HepG2 (cell line): ENCODE results near the gene LRRC45. TPM values are rescaled to one million over a fixed set of nuclear protein-coding genes. Genes with fewer than 3 reads are reported as not detected.

Experiments
- HMG20B ChIP-seq: conservative IDR thresholded peaks from 2 replicates; pipeline ENCODE4 v1.6.1; 2016; ENCODE audit warnings: missing genetic modification reagents, missing compliant biosample characterization
- HNF4A ChIP-seq: sonication (generic); formaldehyde crosslinking; IDR thresholded peaks from 2 replicates; pipeline ENCODE4 v1.4.0; 2020; ENCODE audit warnings: missing genetic modification reagents
- HNRNPL ChIP-seq: fragments of 200-400 bp; formaldehyde crosslinking; IDR thresholded peaks from 2 replicates; pipeline ENCODE4 v1.6.1; 2017; ENCODE audit warnings: mild to moderate bottlenecking, low read depth, low read length
- RARA ChIP-seq: IDR thresholded peaks from 2 replicates; pipeline ENCODE4 v1.6.1; 2016; ENCODE audit warnings: missing genetic modification reagents, missing compliant biosample characterization
- SKI ChIP-seq: fragments of 450-650 bp; IDR thresholded peaks from one replicate; pipeline ENCODE4 v1.6.1; 2018; ENCODE audit warnings: mild to moderate bottlenecking; ENCODE audit not compliant: partially characterized antibody
- SMARCC2 ChIP-seq: fragments of 450-650 bp; IDR thresholded peaks from 2 replicates; pipeline ENCODE4 v1.6.1; 2017; ENCODE audit warnings: antibody characterized with exemption, mild to moderate bottlenecking
- SOX13 ChIP-seq, 3 experiments: fragments of 450-650 bp in 1 of 3; sonication (generic) in 1 of 3; formaldehyde crosslinking in 1 of 3; IDR thresholded peaks in 2 of 3; conservative IDR thresholded peaks in 1 of 3; 2 replicates each; pipeline versions ENCODE4 v1.5.0 to v1.6.1; 2016 to 2020; ENCODE audit warnings: antibody characterized with exemption in 1 of 3, mild to moderate bottlenecking in 1 of 3, missing compliant biosample characterization in 1 of 3, missing genetic modification reagents in 1 of 3, moderate library complexity in 1 of 3
- THYN1 ChIP-seq: sonication (generic); formaldehyde crosslinking; IDR thresholded peaks from 2 replicates; pipeline ENCODE4 v1.8.1; 2023; ENCODE audit warnings: low read depth, mild to moderate bottlenecking, moderate library complexity, missing genetic modification reagents, borderline replicate concordance
- TRIM24 ChIP-seq: sonication (generic); formaldehyde crosslinking; IDR thresholded peaks from 2 replicates; pipeline ENCODE4 v1.8.0; 2022; ENCODE audit warnings: mild to moderate bottlenecking, missing genetic modification reagents
- ZNF143 ChIP-seq: sonication (generic); formaldehyde crosslinking; IDR thresholded peaks from 2 replicates; pipeline ENCODE4 v1.4.0; 2020; ENCODE audit warnings: missing genetic modification reagents
- ZNF207 ChIP-seq: fragments of 450-650 bp; IDR thresholded peaks from 2 replicates; pipeline ENCODE4 v1.6.1; 2016; ENCODE audit warnings: antibody characterized with exemption, borderline replicate concordance
- ZNF24 ChIP-seq: fragments of 450-650 bp; IDR thresholded peaks from 2 replicates; pipeline ENCODE4 v1.6.1; 2017; ENCODE audit warnings: antibody characterized with exemption, mild to moderate bottlenecking
- ZNF292 ChIP-seq: sonication (generic); formaldehyde crosslinking; IDR thresholded peaks from 2 replicates; pipeline ENCODE4 v1.8.1; 2022; ENCODE audit warnings: mild to moderate bottlenecking, low read depth, missing genetic modification reagents, borderline replicate concordance
- ZNF484 ChIP-seq: sonication (generic); formaldehyde crosslinking; IDR thresholded peaks from 2 replicates; pipeline ENCODE4 v1.5.1; 2020; ENCODE audit warnings: mild to moderate bottlenecking, low read depth, missing genetic modification reagents, borderline replicate concordance
- ZSCAN12 ChIP-seq: sonication (generic); formaldehyde crosslinking; IDR thresholded peaks from 2 replicates; pipeline ENCODE4 v1.9.0; 2021; ENCODE audit warnings: mild to moderate bottlenecking, missing genetic modification reagents
- polyA plus RNA-seq, 8 experiments: library from polyadenylated mRNA; depleted of rRNA in 3 of 8; stranded (reverse) in 7 of 8; unstranded in 1 of 8; fragments of >200 nt; fragmentation: Illumina TruSeq in 4 of 8; extraction: Trizol in 4 of 8; gene quantifications; 2 replicates each; pipeline versions ENCODE4 v1.2.1 to v1.2.3, GENCODE V29; 2011 to 2016; ENCODE audit warnings: low read depth in 4 of 8, missing spikeins in 1 of 8, mixed read lengths in 1 of 8; ENCODE audit not compliant: insufficient read depth in 1 of 8
- total RNA-seq, 5 experiments: library from RNA; depleted of rRNA; stranded (reverse); fragments of >200 nt; fragmentation: Illumina TruSeq; extraction: Trizol; gene quantifications; 2 replicates each; pipeline ENCODE4 v1.2.3, GENCODE V29; 2016; ENCODE audit warnings: low read depth in 1 of 5
- TF ChIP-seq, protein P1 (sequence below): sonication (generic); formaldehyde crosslinking; IDR thresholded peaks from 2 replicates; pipeline ENCODE4 v1.4.0; 2020; ENCODE audit warnings: missing genetic modification reagents, mild to moderate bottlenecking, borderline replicate concordance
- TF ChIP-seq, protein P2 (sequence below): sonication (generic); formaldehyde crosslinking; IDR thresholded peaks from 2 replicates; pipeline ENCODE4 v1.8.0; 2022; ENCODE audit warnings: low read depth, missing genetic modification reagents
- TF ChIP-seq, protein P3 (sequence below): sonication (generic); formaldehyde crosslinking; IDR thresholded peaks from 2 replicates; pipeline ENCODE4 v1.4.0; 2020; ENCODE audit warnings: missing genetic modification reagents
- TF ChIP-seq, protein P4 (sequence below): sonication (generic); formaldehyde crosslinking; IDR thresholded peaks from 2 replicates; pipeline ENCODE4 v1.8.1; 2022; ENCODE audit warnings: mild to moderate bottlenecking, missing genetic modification reagents
- TF ChIP-seq, protein P5 (sequence below): sonication (generic); formaldehyde crosslinking; IDR thresholded peaks from 2 replicates; pipeline ENCODE4 v1.4.0; 2020; ENCODE audit warnings: mild to moderate bottlenecking, missing genetic modification reagents

The LRRC45 gene
- total and polyA plus RNA-seq, 2 of the 13 experiments (the other 11 are each of a cell fraction or from before 2014, with no cell fraction given): 11.6 to 48.1 TPM

DNA sequence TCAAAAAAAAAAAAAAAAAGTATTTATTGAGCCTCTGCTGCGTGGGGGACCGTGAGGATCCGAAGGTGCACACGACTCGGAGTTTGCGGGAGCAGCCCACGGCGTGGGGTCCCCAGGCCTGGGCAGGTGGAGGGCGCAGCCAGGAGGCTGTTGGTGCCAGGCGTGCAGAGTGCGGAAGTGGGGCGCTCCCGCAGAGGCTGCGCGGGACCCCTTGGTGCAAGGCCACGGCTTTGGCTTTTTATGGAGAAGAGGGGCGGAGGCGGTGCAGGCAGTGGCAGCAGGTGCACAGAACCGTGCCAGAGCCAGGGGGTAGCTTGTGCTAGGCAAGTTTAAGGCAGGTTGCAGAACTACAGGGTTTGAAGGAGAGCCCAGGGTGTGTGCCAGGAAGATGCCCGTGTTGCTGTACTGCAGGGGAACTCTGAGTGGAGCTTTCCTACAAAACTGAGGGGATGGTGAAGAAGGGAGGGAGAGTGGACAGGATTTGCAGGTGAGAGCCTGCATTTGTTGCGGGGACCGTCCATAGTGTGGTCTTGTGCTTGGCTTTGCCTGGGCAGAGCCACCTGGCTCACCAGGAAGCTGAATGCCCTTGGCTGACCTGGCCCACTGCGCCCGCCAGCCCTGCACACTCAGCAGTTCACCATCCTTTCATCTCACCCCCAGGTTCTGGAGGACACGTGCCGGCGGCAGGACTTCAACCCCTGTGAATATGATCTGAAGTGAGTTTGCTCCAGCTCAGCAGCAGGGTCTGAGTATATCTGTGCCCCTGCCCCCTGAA is 44.4 kb upstream of the LRRC45 start (continued):
- TF ChIP-seq, protein P1, sequence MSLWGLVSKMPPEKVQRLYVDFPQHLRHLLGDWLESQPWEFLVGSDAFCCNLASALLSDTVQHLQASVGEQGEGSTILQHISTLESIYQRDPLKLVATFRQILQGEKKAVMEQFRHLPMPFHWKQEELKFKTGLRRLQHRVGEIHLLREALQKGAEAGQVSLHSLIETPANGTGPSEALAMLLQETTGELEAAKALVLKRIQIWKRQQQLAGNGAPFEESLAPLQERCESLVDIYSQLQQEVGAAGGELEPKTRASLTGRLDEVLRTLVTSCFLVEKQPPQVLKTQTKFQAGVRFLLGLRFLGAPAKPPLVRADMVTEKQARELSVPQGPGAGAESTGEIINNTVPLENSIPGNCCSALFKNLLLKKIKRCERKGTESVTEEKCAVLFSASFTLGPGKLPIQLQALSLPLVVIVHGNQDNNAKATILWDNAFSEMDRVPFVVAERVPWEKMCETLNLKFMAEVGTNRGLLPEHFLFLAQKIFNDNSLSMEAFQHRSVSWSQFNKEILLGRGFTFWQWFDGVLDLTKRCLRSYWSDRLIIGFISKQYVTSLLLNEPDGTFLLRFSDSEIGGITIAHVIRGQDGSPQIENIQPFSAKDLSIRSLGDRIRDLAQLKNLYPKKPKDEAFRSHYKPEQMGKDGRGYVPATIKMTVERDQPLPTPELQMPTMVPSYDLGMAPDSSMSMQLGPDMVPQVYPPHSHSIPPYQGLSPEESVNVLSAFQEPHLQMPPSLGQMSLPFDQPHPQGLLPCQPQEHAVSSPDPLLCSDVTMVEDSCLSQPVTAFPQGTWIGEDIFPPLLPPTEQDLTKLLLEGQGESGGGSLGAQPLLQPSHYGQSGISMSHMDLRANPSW (CRISPR knock-in tag): no peak
- TF ChIP-seq, protein P2, sequence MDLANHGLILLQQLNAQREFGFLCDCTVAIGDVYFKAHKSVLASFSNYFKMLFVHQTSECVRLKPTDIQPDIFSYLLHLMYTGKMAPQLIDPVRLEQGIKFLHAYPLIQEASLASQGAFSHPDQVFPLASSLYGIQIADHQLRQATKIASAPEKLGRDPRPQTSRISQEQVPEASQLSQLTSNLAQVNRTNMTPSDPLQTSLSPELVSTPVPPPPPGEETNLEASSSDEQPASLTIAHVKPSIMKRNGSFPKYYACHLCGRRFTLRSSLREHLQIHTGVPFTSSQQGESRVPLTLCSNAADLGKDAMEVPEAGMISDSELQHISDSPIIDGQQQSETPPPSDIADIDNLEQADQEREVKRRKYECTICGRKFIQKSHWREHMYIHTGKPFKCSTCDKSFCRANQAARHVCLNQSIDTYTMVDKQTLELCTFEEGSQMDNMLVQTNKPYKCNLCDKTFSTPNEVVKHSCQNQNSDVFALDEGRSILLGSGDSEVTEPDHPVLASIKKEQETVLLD (CRISPR knock-in tag): no peak
- TF ChIP-seq SKI: no peak
- TF ChIP-seq ZNF292: no peak
- TF ChIP-seq SOX13 (IDR thresholded peaks at IDR 0.05): no peak
- no peak for TF ChIP-seq SOX13 (CRISPR knock-in tag; conservative IDR thresholded peaks at IDR 0.05 in 1 of 2, IDR thresholded peaks at IDR 0.05 in 1 of 2)
- TF ChIP-seq SMARCC2: no peak
- TF ChIP-seq ZNF143 (CRISPR knock-in tag): no peak
- no peak for TF ChIP-seq THYN1 (CRISPR knock-in tag)
- TF ChIP-seq, protein P3, sequence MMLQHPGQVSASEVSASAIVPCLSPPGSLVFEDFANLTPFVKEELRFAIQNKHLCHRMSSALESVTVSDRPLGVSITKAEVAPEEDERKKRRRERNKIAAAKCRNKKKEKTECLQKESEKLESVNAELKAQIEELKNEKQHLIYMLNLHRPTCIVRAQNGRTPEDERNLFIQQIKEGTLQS (CRISPR knock-in tag): no peak
- TF ChIP-seq, protein P4, sequence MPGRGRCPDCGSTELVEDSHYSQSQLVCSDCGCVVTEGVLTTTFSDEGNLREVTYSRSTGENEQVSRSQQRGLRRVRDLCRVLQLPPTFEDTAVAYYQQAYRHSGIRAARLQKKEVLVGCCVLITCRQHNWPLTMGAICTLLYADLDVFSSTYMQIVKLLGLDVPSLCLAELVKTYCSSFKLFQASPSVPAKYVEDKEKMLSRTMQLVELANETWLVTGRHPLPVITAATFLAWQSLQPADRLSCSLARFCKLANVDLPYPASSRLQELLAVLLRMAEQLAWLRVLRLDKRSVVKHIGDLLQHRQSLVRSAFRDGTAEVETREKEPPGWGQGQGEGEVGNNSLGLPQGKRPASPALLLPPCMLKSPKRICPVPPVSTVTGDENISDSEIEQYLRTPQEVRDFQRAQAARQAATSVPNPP (CRISPR knock-in tag): no peak
- peak; percentile 87 for TF ChIP-seq HNRNPL
- no peak for TF ChIP-seq HMG20B (CRISPR knock-in tag)
- no peak for TF ChIP-seq ZNF484 (CRISPR knock-in tag)
- TF ChIP-seq HNF4A: peak; percentile 64
- TF ChIP-seq ZNF207: no peak
- TF ChIP-seq, protein P5, sequence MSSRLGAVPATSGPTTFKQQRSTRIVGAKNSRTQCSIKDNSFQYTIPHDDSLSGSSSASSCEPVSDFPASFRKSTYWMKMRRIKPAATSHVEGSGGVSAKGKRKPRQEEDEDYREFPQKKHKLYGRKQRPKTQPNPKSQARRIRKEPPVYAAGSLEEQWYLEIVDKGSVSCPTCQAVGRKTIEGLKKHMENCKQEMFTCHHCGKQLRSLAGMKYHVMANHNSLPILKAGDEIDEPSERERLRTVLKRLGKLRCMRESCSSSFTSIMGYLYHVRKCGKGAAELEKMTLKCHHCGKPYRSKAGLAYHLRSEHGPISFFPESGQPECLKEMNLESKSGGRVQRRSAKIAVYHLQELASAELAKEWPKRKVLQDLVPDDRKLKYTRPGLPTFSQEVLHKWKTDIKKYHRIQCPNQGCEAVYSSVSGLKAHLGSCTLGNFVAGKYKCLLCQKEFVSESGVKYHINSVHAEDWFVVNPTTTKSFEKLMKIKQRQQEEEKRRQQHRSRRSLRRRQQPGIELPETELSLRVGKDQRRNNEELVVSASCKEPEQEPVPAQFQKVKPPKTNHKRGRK (CRISPR knock-in tag): no peak
- TF ChIP-seq TRIM24 (CRISPR knock-in tag): no peak
- peak; percentile 26; the same call in 1 of the 2 replicates for TF ChIP-seq RARA (CRISPR knock-in tag)
- no peak for TF ChIP-seq ZNF24
- no peak for TF ChIP-seq ZSCAN12
